SU-DHL-6 (cell line): ENCODE results near the gene BRD9.
A peak's percentile ranks its signal among the peaks of the same experiment; 100 is the strongest.

Experiments
- H2AFZ ChIP-seq: fragments of 200-600 bp; sonication (generic); 2 replicates; pipeline ENCODE4 v1.6.1; 2014; ENCODE audit warnings: low read depth, mild to moderate bottlenecking, moderate library complexity, mixed read lengths, antibody characterized with exemption, low read length; ENCODE audit not compliant: severe bottlenecking
- H3F3A ChIP-seq: fragments of 200-600 bp; shearing (Covaris generic); 2 replicates; pipeline ENCODE4 v1.6.0; 2016; ENCODE audit warnings: antibody characterized with exemption, mild to moderate bottlenecking; ENCODE audit not compliant: insufficient read depth
- H3K27ac ChIP-seq: fragments of 200-600 bp; sonication (generic); 2 replicates; pipeline ENCODE4 v1.5.1; 2016; ENCODE audit warnings: low read depth, mild to moderate bottlenecking, low read length, moderate library complexity, mixed read lengths
- H3K27me3 ChIP-seq: fragments of 200-600 bp; sonication (generic), shearing (Covaris generic); 2 replicates; pipeline ENCODE4 v1.6.0; 2014; ENCODE audit warnings: mild to moderate bottlenecking, low read length
- H3K36me3 ChIP-seq: fragments of 200-600 bp; sonication (generic); 2 replicates; pipeline ENCODE4 v1.6.1; 2014; ENCODE audit warnings: mild to moderate bottlenecking, low read length, mixed read lengths
- H3K4me2 ChIP-seq: fragments of 300-600, 200-600 bp; shearing (Covaris generic), sonication (generic); 2 replicates; pipeline ENCODE4 v1.6.0; 2014; ENCODE audit warnings: low read length, low read depth, mild to moderate bottlenecking; ENCODE audit not compliant: poor library complexity, severe bottlenecking
- H3K4me3 ChIP-seq: fragments of 200-600 bp; sonication (generic); 2 replicates; pipeline ENCODE4 v1.5.1; 2014; ENCODE audit warnings: antibody characterized with exemption, low read length, mild to moderate bottlenecking, mixed read lengths; ENCODE audit not compliant: insufficient read depth, poor library complexity, severe bottlenecking
- H3K79me2 ChIP-seq: fragments of 200-600 bp; sonication (generic); 2 replicates; pipeline ENCODE4 v1.6.1; 2014; ENCODE audit warnings: mild to moderate bottlenecking, low read length, moderate library complexity; ENCODE audit not compliant: insufficient read depth
- H3K9ac ChIP-seq: fragments of 200-600 bp; sonication (generic); 2 replicates; pipeline ENCODE4 v1.7.0; 2014; ENCODE audit warnings: mild to moderate bottlenecking, low read length
- H3K9me2 ChIP-seq: fragments of 200-600 bp; sonication (generic); replicated peaks from 2 replicates; pipeline ENCODE4 v1.6.1; 2014; ENCODE audit warnings: low read length; ENCODE audit not compliant: insufficient read depth
- H3K9me3 ChIP-seq: fragments of 200-600 bp; sonication (generic); 2 replicates; pipeline ENCODE4 v1.6.1; 2014; ENCODE audit warnings: low read length, mixed read lengths; ENCODE audit not compliant: insufficient read depth
- H4K20me1 ChIP-seq: fragments of 200-600 bp; sonication (generic); 2 replicates; pipeline ENCODE4 v1.6.1; 2014; ENCODE audit warnings: low read depth, mild to moderate bottlenecking, antibody characterized with exemption, low read length, moderate library complexity, mixed read lengths
- CTCF ChIP-seq: fragments of 200-600 bp; sonication (generic); IDR thresholded peaks from one replicate; pipeline ENCODE4 v1.5.1; 2017; ENCODE audit warnings: antibody characterized with exemption, mild to moderate bottlenecking, low read length, moderate library complexity; ENCODE audit not compliant: insufficient read depth, poor library complexity, severe bottlenecking
- EZH2phosphoT487 ChIP-seq: fragments of 200-600 bp; sonication (generic), shearing (Covaris generic); conservative IDR thresholded peaks from 2 replicates; pipeline ENCODE4 v1.6.1; 2018; ENCODE audit warnings: mild to moderate bottlenecking, antibody characterized with exemption, low read length, moderate library complexity, mixed read lengths

The BRD9 gene

DNA sequence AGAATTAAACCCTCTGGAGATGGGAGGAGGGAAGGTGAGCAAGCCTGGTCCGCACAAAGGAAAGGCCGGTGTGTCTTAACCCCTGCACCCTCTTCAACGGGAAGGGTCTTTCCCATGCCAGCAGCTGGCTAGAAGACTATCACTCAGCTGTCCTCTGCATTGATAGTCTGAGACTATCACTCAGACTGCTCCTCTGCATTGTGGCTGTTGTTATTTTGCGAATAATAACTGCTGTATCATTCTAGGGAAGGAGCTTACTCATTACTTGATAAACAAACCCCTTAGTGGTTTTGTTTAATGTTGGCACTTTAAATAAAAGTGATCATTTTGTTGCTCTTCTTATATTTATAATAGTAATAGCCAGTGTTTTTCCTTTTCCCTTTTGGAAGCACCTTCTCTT is 8.2 kb upstream of the BRD9 start:
- H3K9ac ChIP-seq: no peak overlapping the region
- H3K36me3 ChIP-seq: peaks cover 11% of the 10 kb centered on the region; the same call in 1 of the 2 replicates
- no peak overlapping the region for H2AFZ ChIP-seq
- H3K27me3 ChIP-seq: no peaks in the 10 kb centered on the region
- H3K9me2 ChIP-seq: no peaks in the 10 kb centered on the region
- no peak overlapping the region for H3K4me2 ChIP-seq
- H3K4me3 ChIP-seq: no peak overlapping the region
- no peak for TF ChIP-seq CTCF
- TF ChIP-seq EZH2phosphoT487: no peak
- H3F3A ChIP-seq: no peaks in the 10 kb centered on the region
- no peak overlapping the region for H3K27ac ChIP-seq
- H4K20me1 ChIP-seq: no peaks in the 10 kb centered on the region
- H3K9me3 ChIP-seq: no peaks in the 10 kb centered on the region
- H3K79me2 ChIP-seq: no peaks in the 10 kb centered on the region

- no peaks in the 10 kb centered on the region for H3K27me3 ChIP-seq
- peaks cover 33% of the 10 kb centered on the region for H3K79me2 ChIP-seq
- no peaks in the 10 kb centered on the region for H3F3A ChIP-seq
- peaks cover 13% of the 10 kb centered on the region; the same call in 1 of the 2 replicates for H3K36me3 ChIP-seq
- peak overlapping the region; percentile 88 for H3K4me3 ChIP-seq
- H3K9me3 ChIP-seq: no peaks in the 10 kb centered on the region
- no peak for TF ChIP-seq EZH2phosphoT487
- no peak for TF ChIP-seq CTCF
- no peaks in the 10 kb centered on the region for H4K20me1 ChIP-seq
- H3K9ac ChIP-seq: peak overlapping the region; percentile 77
- no peaks in the 10 kb centered on the region for H3K9me2 ChIP-seq
- peak overlapping the region; percentile 44 for H3K27ac ChIP-seq
- H2AFZ ChIP-seq: no peak overlapping the region
- peak overlapping the region; percentile 88 for H3K4me2 ChIP-seq
Measured at GRCh38 chr5:893711-894110, 1.1 kb upstream of the BRD9 start.

DNA sequence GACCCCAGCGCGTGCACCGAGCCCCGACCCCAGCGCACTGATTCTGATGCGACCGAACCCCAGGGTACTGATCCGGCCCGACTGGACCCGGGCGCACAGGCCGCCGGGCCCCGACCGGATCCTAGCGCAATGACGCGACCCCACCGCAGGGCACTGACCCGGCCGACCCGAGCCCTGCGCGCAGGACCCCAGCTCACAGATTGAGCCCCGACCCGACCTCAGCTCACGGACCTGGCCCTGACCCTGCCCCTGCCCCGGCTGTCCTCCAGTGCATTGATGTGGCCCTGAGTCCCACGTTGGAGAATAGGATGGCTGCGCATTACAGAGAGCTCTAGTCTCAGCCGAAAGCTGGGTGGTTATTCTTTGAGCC is 521 bp upstream of the BRD9 start:
- Histone ChIP-seq H3K9ac (peak overlapping the region; percentile 77), H3K4me3 (peak overlapping the region; percentile 88), H3K36me3 (peaks cover 18% of the 10 kb centered on the region), H3K27me3 (no peaks in the 10 kb centered on the region), H3K79me2 (peaks cover 33% of the 10 kb centered on the region), H3K27ac (peak overlapping the region; percentile 44), H3K9me2 (no peaks in the 10 kb centered on the region), H2AFZ (no peak overlapping the region), H3K9me3 (no peaks in the 10 kb centered on the region), H3K4me2 (peak overlapping the region; percentile 88), H3F3A (no peaks in the 10 kb centered on the region), H4K20me1 (no peaks in the 10 kb centered on the region)
- TF ChIP-seq CTCF: no peak
- TF ChIP-seq EZH2phosphoT487: no peak
